Cardiac fibroblast (primary cell): ENCODE results near the gene SAPCD1.

Experiments used
- DNase-seq, 2 donors: peaks; one replicate each; pipeline versions ENCODE4 v3.0.0 to v3.0.0-alpha.2; 2010; ENCODE audit warnings: low read depth in 2 of 2
- H3K4me3 ChIP-seq, 2 donors: replicated peaks in 1 of 2; 1 replicate in 1 of 2; 2 replicates in 1 of 2; pipeline ENCODE4 v1.5.1; 2011; ENCODE audit warnings: low read depth in 2 of 2, low read length in 2 of 2, mild to moderate bottlenecking in 2 of 2, moderate library complexity in 1 of 2
- TF ChIP-seq, protein P1 (sequence below): IDR thresholded peaks from one replicate; pipeline ENCODE4 v1.5.1; 2011; ENCODE audit warnings: low read depth, mild to moderate bottlenecking, low read length, inconsistent platforms

SAPCD1 gene

DNA sequence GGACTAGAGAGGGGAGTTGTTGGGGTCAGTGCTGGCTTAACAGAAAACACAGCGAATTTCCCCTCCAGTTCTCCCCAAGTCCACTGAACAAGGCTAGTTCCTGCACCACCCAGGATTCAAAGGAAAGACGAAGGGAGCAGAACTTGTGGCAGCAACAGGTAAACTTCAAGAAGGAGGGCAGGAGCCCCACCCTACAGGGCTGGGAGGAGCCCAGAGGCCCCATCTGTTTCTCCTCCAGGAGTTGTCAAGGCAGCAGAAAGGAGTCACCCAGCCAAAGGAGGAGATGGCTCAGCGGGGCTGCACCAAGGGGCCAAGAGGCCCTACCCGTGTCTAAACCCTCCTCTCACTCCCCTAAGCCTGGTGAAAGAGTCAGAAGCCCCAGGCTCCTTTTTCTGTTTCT is 1.7 kb downstream of the SAPCD1 start:
- TF ChIP-seq, protein P1, sequence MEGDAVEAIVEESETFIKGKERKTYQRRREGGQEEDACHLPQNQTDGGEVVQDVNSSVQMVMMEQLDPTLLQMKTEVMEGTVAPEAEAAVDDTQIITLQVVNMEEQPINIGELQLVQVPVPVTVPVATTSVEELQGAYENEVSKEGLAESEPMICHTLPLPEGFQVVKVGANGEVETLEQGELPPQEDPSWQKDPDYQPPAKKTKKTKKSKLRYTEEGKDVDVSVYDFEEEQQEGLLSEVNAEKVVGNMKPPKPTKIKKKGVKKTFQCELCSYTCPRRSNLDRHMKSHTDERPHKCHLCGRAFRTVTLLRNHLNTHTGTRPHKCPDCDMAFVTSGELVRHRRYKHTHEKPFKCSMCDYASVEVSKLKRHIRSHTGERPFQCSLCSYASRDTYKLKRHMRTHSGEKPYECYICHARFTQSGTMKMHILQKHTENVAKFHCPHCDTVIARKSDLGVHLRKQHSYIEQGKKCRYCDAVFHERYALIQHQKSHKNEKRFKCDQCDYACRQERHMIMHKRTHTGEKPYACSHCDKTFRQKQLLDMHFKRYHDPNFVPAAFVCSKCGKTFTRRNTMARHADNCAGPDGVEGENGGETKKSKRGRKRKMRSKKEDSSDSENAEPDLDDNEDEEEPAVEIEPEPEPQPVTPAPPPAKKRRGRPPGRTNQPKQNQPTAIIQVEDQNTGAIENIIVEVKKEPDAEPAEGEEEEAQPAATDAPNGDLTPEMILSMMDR: no peak
- no peak for DNase-seq
- no peak overlapping the region for H3K4me3 ChIP-seq

- no peak overlapping the region for H3K4me3 ChIP-seq
- no peak for DNase-seq
- TF ChIP-seq, protein P1: no peak
Observed at GRCh38 chr6:31765559-31765909, 3.1 kb downstream of the SAPCD1 start.

DNA sequence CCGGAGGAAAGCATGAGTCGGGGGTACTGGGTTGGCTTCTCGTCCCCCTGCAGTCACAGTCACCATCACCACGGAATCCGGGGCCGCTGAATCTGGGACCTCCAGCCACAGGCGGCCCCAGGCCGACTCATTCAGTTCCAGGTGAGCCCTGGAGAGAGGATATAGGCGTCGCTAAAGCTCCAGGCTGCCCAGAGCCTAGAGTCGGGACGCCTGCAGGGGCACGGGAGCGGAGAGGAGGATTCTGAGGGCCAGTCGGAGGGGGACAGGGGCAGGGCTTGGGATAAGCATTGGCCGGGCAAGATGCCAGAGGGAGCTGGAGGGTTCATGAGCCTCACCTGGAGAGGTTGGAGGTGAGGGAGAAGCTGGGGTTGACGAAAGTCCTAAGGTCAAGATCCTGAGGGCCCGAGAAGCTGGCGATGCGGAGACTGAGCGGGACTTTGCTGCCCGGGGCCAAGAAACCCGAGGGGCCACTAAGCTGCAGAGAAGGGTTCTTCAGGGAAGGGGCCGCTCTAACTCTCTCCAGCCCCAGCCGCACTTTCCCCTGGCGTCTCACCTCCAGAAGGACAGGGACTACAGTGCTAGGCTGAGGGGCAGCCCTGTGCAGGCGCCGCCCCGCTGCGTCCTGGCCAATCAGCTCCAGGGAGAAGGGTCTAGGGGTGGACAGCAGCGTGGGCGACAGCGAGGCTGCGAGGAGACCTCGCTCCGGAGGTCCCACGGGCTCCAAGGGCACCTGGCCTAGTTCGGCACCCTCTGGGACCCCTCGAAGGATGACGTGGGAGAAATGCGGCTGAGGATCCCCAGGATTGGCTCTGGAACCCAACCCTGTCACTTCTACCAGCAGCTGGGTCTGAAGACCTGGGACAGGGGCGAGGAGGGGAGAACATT is 3.7 kb downstream of the SAPCD1 start:
- TF ChIP-seq, protein P1: no peak
- no peak for DNase-seq
- peak overlapping the region in 1 of 2 donors; percentile 25 for H3K4me3 ChIP-seq

DNA sequence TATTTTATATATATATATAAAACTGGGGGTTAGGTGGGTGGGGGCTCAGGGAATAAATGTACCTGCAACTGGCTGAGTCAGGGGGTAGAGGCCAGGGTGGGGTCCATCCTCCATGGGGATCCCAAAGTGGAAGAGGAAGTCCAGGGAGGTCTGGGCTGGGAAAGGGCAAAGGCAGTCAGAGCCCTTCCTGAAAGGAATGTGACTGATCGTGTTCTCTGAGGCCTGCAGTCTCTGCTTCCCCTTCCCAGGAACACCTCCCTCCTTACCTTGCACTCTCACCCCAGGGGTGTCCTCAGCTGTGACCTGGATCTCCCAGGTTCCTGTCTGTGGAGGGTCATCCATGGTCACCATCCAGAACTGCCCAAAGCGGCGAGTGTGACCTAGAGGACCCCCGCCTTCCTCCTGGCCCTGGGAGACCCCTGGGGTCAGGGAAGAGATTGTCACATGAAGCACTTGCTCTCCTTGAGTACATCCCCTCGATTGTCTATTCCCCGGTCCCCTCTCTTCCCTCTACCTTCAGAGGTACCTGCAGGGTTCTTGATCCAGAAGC is 4.7 kb downstream of the SAPCD1 start:
- no peak for DNase-seq
- TF ChIP-seq, protein P1: no peak
- no peak overlapping the region for H3K4me3 ChIP-seq

GRCh38 chr6:31768363-31769257 is 6.2 kb downstream of the SAPCD1 start:
- H3K4me3 ChIP-seq: no peak overlapping the region
- no peak for DNase-seq
- TF ChIP-seq, protein P1: no peak

DNA sequence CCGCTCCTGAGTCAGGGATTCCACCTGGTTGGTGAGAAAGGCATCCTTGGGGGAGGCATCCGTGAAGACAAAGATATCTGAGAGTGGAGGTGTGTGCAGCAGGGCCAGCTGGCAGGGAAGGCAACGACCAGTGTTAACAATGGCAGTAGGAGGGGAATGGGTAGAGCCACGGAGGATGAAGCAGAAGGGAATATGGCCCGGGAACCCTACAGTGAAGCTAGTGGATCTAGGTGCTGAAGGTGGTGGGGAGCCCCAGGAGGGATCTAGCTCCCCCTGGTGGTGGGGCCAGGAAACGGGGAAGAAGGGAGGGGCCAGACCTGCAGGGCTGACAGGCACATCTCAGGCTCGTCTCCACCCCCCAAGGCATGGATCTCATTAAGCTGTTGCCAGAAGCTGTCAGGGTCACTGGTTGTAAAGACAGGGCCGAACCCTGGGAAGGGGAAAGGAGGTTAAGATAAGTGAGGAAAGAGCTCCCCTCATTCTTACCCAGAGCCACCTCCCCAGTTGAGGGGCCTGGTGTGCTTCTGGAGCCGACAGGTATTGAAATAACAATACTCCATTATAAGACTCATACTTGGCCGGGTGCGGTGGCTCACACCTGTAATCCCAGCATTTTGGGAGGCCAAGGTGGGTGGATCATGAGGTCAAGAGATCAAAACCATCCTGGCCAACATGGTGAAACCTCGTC is 7.4 kb downstream of the SAPCD1 start:
- peak; percentile 64 to 70 for DNase-seq
- H3K4me3 ChIP-seq: no peak overlapping the region
- TF ChIP-seq, protein P1: peak; percentile 89
